Measurements from ENCODE around the gene BZW1.

- TF ChIP-seq FOXA1 (IDR thresholded peaks at IDR 0.05) (no peak), FOXM1 (IDR thresholded peaks at IDR 0.05; ENCODE audit: borderline replicate concordance) (no peak), ZNF384 (IDR thresholded peaks at IDR 0.05) (no peak), ELF4 (IDR thresholded peaks at IDR 0.05) (no peak), SP1 (IDR thresholded peaks at IDR 0.05) (no peak), ARNT (IDR thresholded peaks at IDR 0.05) (no peak), FOXK2 (IDR thresholded peaks at IDR 0.05) (no peak), BHLHE40 (IDR thresholded peaks at IDR 0.05; ENCODE audit: borderline replicate concordance) (no peak)
Observed at GRCh38 chr2:200782251-200782650, 29.5 kb upstream of the BZW1 start.
